PFSK-1 (cell line): ENCODE results near the gene NIBAN1.

Source experiments
- FOXP2 ChIP-seq: optimal IDR thresholded peaks from 2 replicates; pipeline ENCODE3; 2011; ENCODE audit warnings: borderline replicate concordance, control low read depth, inconsistent platforms; ENCODE audit not compliant: insufficient read depth; ENCODE audit errors: extremely low read length, extremely low read depth
- POLR2AphosphoS5 ChIP-seq: IDR thresholded peaks from 2 replicates; pipeline ENCODE4 v1.6.1; 2012; ENCODE audit warnings: low read depth, mild to moderate bottlenecking, control low read depth, low read length, moderate library complexity
- SIN3A ChIP-seq: IDR thresholded peaks from 2 replicates; pipeline ENCODE4 v1.6.1; 2012; ENCODE audit warnings: mild to moderate bottlenecking, low read length, moderate library complexity, borderline replicate concordance; ENCODE audit not compliant: insufficient read depth
- TAF1 ChIP-seq: IDR thresholded peaks from 2 replicates; pipeline ENCODE4 v1.6.1; 2012; ENCODE audit warnings: low read length, control low read depth, borderline replicate concordance; ENCODE audit not compliant: insufficient read depth
- TF ChIP-seq, protein P1 (sequence below), 2 experiments: IDR thresholded peaks; 2 replicates each; pipeline versions ENCODE4 v1.6.1 to v1.8.0; 2011 to 2012; ENCODE audit warnings: low read depth in 2 of 2, low read length in 2 of 2, control low read depth in 1 of 2, inconsistent platforms in 1 of 2, mild to moderate bottlenecking in 1 of 2, moderate library complexity in 1 of 2; ENCODE audit not compliant: insufficient read depth in 1 of 2

DNA sequence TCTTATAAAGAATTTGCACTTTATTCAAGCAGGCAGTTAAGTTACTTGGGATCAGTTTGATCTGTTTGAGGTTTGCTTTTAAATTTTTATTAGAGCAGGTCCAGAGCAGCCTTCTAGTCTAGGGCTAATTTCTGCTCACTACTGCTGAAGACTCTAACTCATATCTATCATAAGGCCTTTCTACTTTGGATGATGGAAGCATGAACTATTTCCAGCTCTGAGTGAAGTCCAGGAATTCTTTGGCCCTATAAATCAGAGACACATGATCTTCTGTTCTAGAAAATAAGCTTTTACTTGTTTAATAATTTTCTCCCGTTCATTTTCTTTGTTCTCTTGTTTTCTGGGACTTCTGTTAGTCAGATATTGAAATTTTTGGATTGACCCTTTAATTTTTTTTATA, 14.7 kb downstream of the NIBAN1 start:
- no peak for TF ChIP-seq POLR2AphosphoS5
- TF ChIP-seq TAF1: no peak
- TF ChIP-seq SIN3A: no peak
- TF ChIP-seq FOXP2: no peak
- TF ChIP-seq, protein P1, sequence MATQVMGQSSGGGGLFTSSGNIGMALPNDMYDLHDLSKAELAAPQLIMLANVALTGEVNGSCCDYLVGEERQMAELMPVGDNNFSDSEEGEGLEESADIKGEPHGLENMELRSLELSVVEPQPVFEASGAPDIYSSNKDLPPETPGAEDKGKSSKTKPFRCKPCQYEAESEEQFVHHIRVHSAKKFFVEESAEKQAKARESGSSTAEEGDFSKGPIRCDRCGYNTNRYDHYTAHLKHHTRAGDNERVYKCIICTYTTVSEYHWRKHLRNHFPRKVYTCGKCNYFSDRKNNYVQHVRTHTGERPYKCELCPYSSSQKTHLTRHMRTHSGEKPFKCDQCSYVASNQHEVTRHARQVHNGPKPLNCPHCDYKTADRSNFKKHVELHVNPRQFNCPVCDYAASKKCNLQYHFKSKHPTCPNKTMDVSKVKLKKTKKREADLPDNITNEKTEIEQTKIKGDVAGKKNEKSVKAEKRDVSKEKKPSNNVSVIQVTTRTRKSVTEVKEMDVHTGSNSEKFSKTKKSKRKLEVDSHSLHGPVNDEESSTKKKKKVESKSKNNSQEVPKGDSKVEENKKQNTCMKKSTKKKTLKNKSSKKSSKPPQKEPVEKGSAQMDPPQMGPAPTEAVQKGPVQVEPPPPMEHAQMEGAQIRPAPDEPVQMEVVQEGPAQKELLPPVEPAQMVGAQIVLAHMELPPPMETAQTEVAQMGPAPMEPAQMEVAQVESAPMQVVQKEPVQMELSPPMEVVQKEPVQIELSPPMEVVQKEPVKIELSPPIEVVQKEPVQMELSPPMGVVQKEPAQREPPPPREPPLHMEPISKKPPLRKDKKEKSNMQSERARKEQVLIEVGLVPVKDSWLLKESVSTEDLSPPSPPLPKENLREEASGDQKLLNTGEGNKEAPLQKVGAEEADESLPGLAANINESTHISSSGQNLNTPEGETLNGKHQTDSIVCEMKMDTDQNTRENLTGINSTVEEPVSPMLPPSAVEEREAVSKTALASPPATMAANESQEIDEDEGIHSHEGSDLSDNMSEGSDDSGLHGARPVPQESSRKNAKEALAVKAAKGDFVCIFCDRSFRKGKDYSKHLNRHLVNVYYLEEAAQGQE (IDR thresholded peaks at IDR 0.05; ENCODE audit: insufficient read depth in 1 of 2, low read depth in 2 of 2, low read length in 2 of 2): no peak
